Keratinocyte (primary cell): ENCODE measurements around the gene NTHL1. TPM values are rescaled to one million over a fixed set of nuclear protein-coding genes. Genes with fewer than 3 reads are reported as not detected.

Experiments
- DNase-seq: peaks from one replicate; pipeline ENCODE4 v3.0.0-alpha.2; 2011; ENCODE audit warnings: low read depth, missing footprints, low spot score
- FAIRE-seq: peaks from 2 replicates; lab custom pipeline; 2011; peaks lifted over from hg19 to GRCh38; lab: Jason Lieb, UNC
- H2AFZ ChIP-seq: 2 replicates; pipeline ENCODE4 v1.6.0; 2012; ENCODE audit warnings: low read length, control low read depth, inconsistent platforms; ENCODE audit not compliant: control insufficient read depth
- H3K27ac ChIP-seq: 2 replicates; pipeline ENCODE4 v1.5.1; 2011; ENCODE audit warnings: low read length; ENCODE audit not compliant: control insufficient read depth, insufficient read depth
- H3K27me3 ChIP-seq: 3 replicates; pipeline ENCODE4 v1.6.0; 2011; ENCODE audit warnings: low read length; ENCODE audit not compliant: control insufficient read depth, insufficient read depth; ENCODE audit errors: extremely low read depth
- H3K36me3 ChIP-seq, 2 experiments: 2 replicates in 1 of 2; 3 replicates in 1 of 2; pipeline ENCODE4 v1.5.1; 2011; ENCODE audit warnings: low read length in 2 of 2, mild to moderate bottlenecking in 1 of 2; ENCODE audit not compliant: control insufficient read depth in 2 of 2, insufficient read depth in 2 of 2; ENCODE audit errors: extremely low read depth in 1 of 2
- H3K4me1 ChIP-seq: 3 replicates; pipeline ENCODE4 v1.5.1; 2011; ENCODE audit warnings: low read length; ENCODE audit not compliant: control insufficient read depth, insufficient read depth; ENCODE audit errors: extremely low read depth
- H3K4me2 ChIP-seq: 3 replicates; pipeline ENCODE4 v1.6.0; 2011; ENCODE audit warnings: low read depth, low read length; ENCODE audit not compliant: control insufficient read depth, insufficient read depth; ENCODE audit errors: extremely low read depth
- H3K4me3 ChIP-seq, 3 experiments: fragments of 200-600 bp in 1 of 3; sonication (generic) in 1 of 3; 2 replicates in 2 of 3; 3 replicates in 1 of 3; pipeline ENCODE4 v1.5.1; 2011 to 2016; ENCODE audit warnings: low read length in 3 of 3, mild to moderate bottlenecking in 3 of 3, control low read depth in 2 of 3, inconsistent platforms in 1 of 3, low read depth in 1 of 3, mixed read lengths in 1 of 3, mixed run types in 1 of 3, moderate library complexity in 1 of 3; ENCODE audit not compliant: control insufficient read depth in 2 of 3, insufficient read depth in 2 of 3; ENCODE audit errors: extremely low read depth in 1 of 3
- H3K79me2 ChIP-seq: 2 replicates; pipeline ENCODE4 v1.6.0; 2012; ENCODE audit warnings: low read length; ENCODE audit not compliant: control insufficient read depth, insufficient read depth
- H3K9ac ChIP-seq: 3 replicates; pipeline ENCODE4 v1.6.0; 2011; ENCODE audit warnings: low read length; ENCODE audit not compliant: control insufficient read depth, insufficient read depth; ENCODE audit errors: extremely low read depth
- H3K9me1 ChIP-seq: 3 replicates; pipeline ENCODE4 v1.6.0; 2011; ENCODE audit warnings: low read length; ENCODE audit not compliant: control insufficient read depth, insufficient read depth; ENCODE audit errors: extremely low read depth
- H3K9me3 ChIP-seq: 2 replicates; pipeline ENCODE4 v1.5.1; 2012; ENCODE audit warnings: low read depth, low read length; ENCODE audit not compliant: control insufficient read depth
- H4K20me1 ChIP-seq: 3 replicates; pipeline ENCODE4 v1.6.0; 2011; ENCODE audit warnings: low read length; ENCODE audit not compliant: control insufficient read depth, insufficient read depth; ENCODE audit errors: extremely low read depth
- CTCF ChIP-seq, 3 experiments: IDR thresholded peaks in 1 of 3; conservative IDR thresholded peaks in 1 of 3; optimal IDR thresholded peaks in 1 of 3; 2 replicates in 2 of 3; 3 replicates in 1 of 3; pipeline versions ENCODE3 to v1.5.1; 2011; ENCODE audit warnings: low read length in 3 of 3, mild to moderate bottlenecking in 3 of 3, moderate library complexity in 2 of 3, control low read depth in 1 of 3, inconsistent platforms in 1 of 3; ENCODE audit not compliant: insufficient read depth in 2 of 3; ENCODE audit errors: extremely low read depth in 1 of 3
- EZH2 ChIP-seq: IDR thresholded peaks from one replicate; pipeline ENCODE4 v1.6.1; 2012; ENCODE audit warnings: inconsistent platforms, mild to moderate bottlenecking, low read length, moderate library complexity
- dilution Hi-C: fragments of 300-500 bp; cut with MboI; formaldehyde crosslinking; loops from one replicate; pipeline ENCODE4 v1.7.0; 2020; ENCODE audit warnings: low sequenced_read_pairs; ENCODE audit not compliant: extremely low pct_ligation_motif_present
- polyA plus RNA-seq, 5 experiments: library from polyadenylated mRNA; depleted of rRNA in 3 of 5; stranded (reverse) in 3 of 5; stranded (forward) in 1 of 5; unstranded in 1 of 5; fragments of >200 nt; gene quantifications; 1 replicate in 1 of 5; 2 replicates in 3 of 5; 3 replicates in 1 of 5; pipeline versions ENCODE4 v1.2.1 to v1.2.3, GENCODE V29; 2011 to 2012; ENCODE audit warnings: missing spikeins in 2 of 5, low read depth in 1 of 5, low replicate concordance in 1 of 5

The NTHL1 gene
- polyA plus RNA-seq, 1 donor (not counting 4 experiments of a cell fraction or from before 2014, with no cell fraction given): 8.5 TPM

- H3K9me1 ChIP-seq: no peaks in the 10 kb centered on the region
- H3K4me3 ChIP-seq: no peak overlapping the region
- DNase-seq (no peak), FAIRE-seq (no peak)
- TF ChIP-seq EZH2: no peak
- TF ChIP-seq CTCF (optimal IDR thresholded peaks at IDR 0.05 in 1 of 3, IDR thresholded peaks at IDR 0.05 in 1 of 3, conservative IDR thresholded peaks at IDR 0.05 in 1 of 3; ENCODE audit: extremely low read depth in 1 of 3, insufficient read depth in 2 of 3, low read length in 3 of 3): no peak
- dilution Hi-C loops: no loop called here
- H3K27ac ChIP-seq: no peak overlapping the region
- H3K79me2 ChIP-seq: no peaks in the 10 kb centered on the region
- no peak overlapping the region for H2AFZ ChIP-seq
- peaks cover 4% of the 10 kb centered on the region for H4K20me1 ChIP-seq
- H3K9ac ChIP-seq: no peak overlapping the region
- no peaks in the 10 kb centered on the region for H3K4me1 ChIP-seq
- peaks cover 13 to 30% of the 10 kb centered on the region in 2 experiments for H3K36me3 ChIP-seq
- no peaks in the 10 kb centered on the region for H3K27me3 ChIP-seq
- no peak overlapping the region for H3K4me2 ChIP-seq
- H3K9me3 ChIP-seq: no peaks in the 10 kb centered on the region
These were observed 13.4 kb upstream of the NTHL1 start for GRCh38 chr16:2061023-2061422.

- H3K4me3 ChIP-seq: no peak overlapping the region
- FAIRE-seq (no peak), DNase-seq (no peak)
- H3K9me1 ChIP-seq: no peaks in the 10 kb centered on the region
- no peaks in the 10 kb centered on the region for H3K27me3 ChIP-seq
- no peaks in the 10 kb centered on the region for H3K4me1 ChIP-seq
- dilution Hi-C loops: no loop called here
- TF ChIP-seq CTCF (optimal IDR thresholded peaks at IDR 0.05 in 1 of 3, IDR thresholded peaks at IDR 0.05 in 1 of 3, conservative IDR thresholded peaks at IDR 0.05 in 1 of 3; ENCODE audit: extremely low read depth in 1 of 3, insufficient read depth in 2 of 3, low read length in 3 of 3): no peak
- TF ChIP-seq EZH2: no peak
- H3K79me2 ChIP-seq: no peaks in the 10 kb centered on the region
- no peak overlapping the region for H3K9ac ChIP-seq
- peaks cover 8 to 23% of the 10 kb centered on the region in 2 experiments for H3K36me3 ChIP-seq
- no peak overlapping the region for H3K4me2 ChIP-seq
- H3K9me3 ChIP-seq: no peaks in the 10 kb centered on the region
- no peak overlapping the region for H2AFZ ChIP-seq
- H3K27ac ChIP-seq: no peak overlapping the region
- H4K20me1 ChIP-seq: peaks cover 4% of the 10 kb centered on the region
These were observed 12.7 kb upstream of the NTHL1 start for GRCh38 chr16:2060346-2060745.
